Lower leg skin (tissue), 4 donors: Measurements from ENCODE around the gene NMT2. TPM values are rescaled to one million over a fixed set of nuclear protein-coding genes. Genes with fewer than 3 reads are reported as not detected.

ENCODE experiments used
- DNase-seq, 2 donors: peaks; one replicate each; pipeline ENCODE4 v3.0.0-alpha.2; 2019; ENCODE audit warnings: low spot score in 2 of 2
- H3K4me3 ChIP-seq: fragments of 200-600 bp; sonication (generic); 2 replicates; pipeline ENCODE4 v1.5.1; 2017; ENCODE audit warnings: mild to moderate bottlenecking, low read depth; ENCODE audit not compliant: poor library complexity, severe bottlenecking
- POLR2A ChIP-seq, 2 donors: fragments of 450-650 bp; IDR thresholded peaks; one replicate each; pipeline ENCODE4 v1.6.1; 2016 to 2017; ENCODE audit warnings: antibody characterized with exemption in 2 of 2, mild to moderate bottlenecking in 1 of 2, moderate library complexity in 1 of 2
- WGBS, 2 donors: methylation state at CpG; one replicate each; pipeline ENCODE4 v1.1.5; 2018; 5-methylcytosine and 5-hydroxymethylcytosine counted together
- intact Hi-C: fragments of 100-400 bp; cut with DNase I; formaldehyde crosslinking; loops from one replicate; pipeline ENCODE4 v1.15.0; 2023; ENCODE audit warnings: low total_unique reads
- total RNA-seq, 4 donors: library from RNA; depleted of rRNA; stranded (reverse); fragments of >200 nt; gene quantifications; one replicate each; pipeline ENCODE4 v1.1.0, GENCODE V29; 2016
- TF ChIP-seq, protein P1 (sequence below), 3 donors: fragments of 450-650 bp; IDR thresholded peaks; one replicate each; pipeline ENCODE4 v1.5.1; 2016; ENCODE audit warnings: antibody characterized with exemption in 3 of 3, mild to moderate bottlenecking in 3 of 3, moderate library complexity in 2 of 3

The NMT2 gene
- total RNA-seq, 4 donors from 2014 or later = 15.9 to 23.4 (median 20.9) TPM

DNA sequence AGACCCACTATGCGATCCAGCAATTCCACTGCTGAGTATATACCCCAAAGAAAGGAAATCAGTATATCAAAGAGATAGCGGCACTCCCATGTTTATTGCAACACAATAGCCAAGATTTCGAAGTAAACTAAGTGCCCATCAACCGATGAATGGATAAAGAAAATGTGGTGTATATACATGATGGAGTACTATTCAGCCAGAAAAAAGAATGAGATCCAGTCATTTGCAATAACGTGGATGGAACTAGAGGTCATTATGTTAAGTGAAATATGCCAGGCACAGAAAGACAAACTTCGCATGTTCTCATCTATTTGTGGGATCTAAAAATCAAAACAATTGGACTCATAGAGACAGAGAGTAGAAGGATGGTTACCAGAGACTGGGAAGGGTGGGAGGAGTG is 7.1 kb upstream of the NMT2 start:
- H3K4me3 ChIP-seq = no peak overlapping the region
- WGBS, 2 donors = 90 to 96% methylated on average over 6 of the region's 6 CpGs
- DNase-seq = no peak
- intact Hi-C loops = no loop called here
- TF ChIP-seq, protein P1, sequence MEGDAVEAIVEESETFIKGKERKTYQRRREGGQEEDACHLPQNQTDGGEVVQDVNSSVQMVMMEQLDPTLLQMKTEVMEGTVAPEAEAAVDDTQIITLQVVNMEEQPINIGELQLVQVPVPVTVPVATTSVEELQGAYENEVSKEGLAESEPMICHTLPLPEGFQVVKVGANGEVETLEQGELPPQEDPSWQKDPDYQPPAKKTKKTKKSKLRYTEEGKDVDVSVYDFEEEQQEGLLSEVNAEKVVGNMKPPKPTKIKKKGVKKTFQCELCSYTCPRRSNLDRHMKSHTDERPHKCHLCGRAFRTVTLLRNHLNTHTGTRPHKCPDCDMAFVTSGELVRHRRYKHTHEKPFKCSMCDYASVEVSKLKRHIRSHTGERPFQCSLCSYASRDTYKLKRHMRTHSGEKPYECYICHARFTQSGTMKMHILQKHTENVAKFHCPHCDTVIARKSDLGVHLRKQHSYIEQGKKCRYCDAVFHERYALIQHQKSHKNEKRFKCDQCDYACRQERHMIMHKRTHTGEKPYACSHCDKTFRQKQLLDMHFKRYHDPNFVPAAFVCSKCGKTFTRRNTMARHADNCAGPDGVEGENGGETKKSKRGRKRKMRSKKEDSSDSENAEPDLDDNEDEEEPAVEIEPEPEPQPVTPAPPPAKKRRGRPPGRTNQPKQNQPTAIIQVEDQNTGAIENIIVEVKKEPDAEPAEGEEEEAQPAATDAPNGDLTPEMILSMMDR (IDR thresholded peaks at IDR 0.05) = no peak
- TF ChIP-seq POLR2A (IDR thresholded peaks at IDR 0.05) = no peak

DNA sequence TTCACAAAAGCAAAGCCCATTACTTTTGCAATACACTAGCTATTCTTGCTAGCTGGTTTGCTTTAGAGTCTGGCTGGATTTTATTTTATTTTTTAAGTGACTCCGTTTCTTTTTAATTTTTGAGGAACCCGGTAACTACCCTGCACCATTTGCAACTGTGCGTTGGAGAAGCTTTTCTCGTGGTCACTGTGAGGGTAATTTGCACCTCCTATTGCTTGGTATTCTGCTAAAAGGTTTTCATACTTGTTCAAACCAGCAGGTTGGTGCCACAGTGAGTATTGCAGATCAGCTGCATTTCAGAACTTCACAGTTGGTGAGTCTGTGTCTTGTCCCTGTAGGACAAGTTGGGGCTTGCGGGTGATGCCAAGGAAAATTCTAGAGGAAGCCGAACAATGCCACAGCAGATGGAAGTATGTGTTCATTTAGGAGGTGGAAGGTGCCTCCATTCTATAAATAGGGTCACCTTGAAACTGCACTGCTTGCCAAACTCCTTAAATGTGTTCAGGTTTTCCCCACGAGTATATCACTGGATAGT is 3.9 kb upstream of the NMT2 start:
- TF ChIP-seq POLR2A (IDR thresholded peaks at IDR 0.05) = no peak
- TF ChIP-seq, protein P1 (IDR thresholded peaks at IDR 0.05) = no peak
- DNase-seq = peak in 1 of 2 donors; percentile 24
- intact Hi-C loops = no loop called here
- WGBS, 2 donors = 72 to 77% methylated on average over 7 of the region's 7 CpGs
- H3K4me3 ChIP-seq = no peak overlapping the region

DNA sequence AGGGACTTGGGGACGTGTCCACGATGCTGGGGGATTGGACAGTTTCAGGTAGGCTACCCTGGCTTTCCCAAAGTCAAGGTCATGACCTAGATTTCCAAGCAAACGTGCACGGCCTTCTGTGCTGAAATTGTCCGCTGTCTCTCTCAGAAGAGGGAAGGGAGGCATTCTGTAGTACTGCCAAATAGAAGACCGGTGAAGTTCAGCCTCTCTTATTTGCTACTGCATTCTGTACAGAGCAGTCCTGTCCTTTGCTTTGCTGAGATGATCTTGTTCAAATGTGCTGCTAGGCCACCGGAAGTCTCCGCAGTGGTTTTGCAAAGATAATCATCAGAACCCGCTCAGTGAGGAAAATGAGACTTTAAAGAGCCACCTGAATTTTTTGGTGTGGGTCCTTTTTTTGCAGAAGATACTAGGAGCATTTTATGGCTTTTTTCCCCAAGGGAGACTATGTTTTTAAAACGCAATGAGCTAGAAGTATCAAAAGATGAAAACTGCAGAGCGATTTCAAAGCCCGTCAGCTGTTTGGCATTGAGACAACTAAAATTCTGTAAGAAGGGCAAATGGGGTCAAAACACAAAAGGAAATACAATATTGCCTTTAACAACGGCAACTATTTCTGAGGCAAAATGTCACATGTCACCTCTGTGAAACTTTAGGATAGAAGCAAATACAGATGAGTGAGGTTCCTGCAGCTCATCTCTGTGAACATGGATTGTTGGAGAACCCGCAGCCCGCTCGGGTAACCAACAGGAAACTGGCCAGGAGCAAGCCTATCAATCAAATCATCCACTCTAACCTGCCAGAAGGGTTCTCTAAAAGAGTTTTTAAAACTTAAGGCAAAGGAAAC is 1.3 kb upstream of the NMT2 start:
- TF ChIP-seq, protein P1 (IDR thresholded peaks at IDR 0.05) = no peak
- no peak for TF ChIP-seq POLR2A (IDR thresholded peaks at IDR 0.05)
- WGBS, 2 donors = 51 to 53% methylated on average over 16 of the region's 16 CpGs
- intact Hi-C loops = loop anchor here (5.0 kb wide), 1 partner anchor 332 kb away; the partner anchor contains the start of genes CDNF, HSPA14 and MSANTD7
- peak; percentile 21 to 76 for DNase-seq
- no peak overlapping the region for H3K4me3 ChIP-seq

DNA sequence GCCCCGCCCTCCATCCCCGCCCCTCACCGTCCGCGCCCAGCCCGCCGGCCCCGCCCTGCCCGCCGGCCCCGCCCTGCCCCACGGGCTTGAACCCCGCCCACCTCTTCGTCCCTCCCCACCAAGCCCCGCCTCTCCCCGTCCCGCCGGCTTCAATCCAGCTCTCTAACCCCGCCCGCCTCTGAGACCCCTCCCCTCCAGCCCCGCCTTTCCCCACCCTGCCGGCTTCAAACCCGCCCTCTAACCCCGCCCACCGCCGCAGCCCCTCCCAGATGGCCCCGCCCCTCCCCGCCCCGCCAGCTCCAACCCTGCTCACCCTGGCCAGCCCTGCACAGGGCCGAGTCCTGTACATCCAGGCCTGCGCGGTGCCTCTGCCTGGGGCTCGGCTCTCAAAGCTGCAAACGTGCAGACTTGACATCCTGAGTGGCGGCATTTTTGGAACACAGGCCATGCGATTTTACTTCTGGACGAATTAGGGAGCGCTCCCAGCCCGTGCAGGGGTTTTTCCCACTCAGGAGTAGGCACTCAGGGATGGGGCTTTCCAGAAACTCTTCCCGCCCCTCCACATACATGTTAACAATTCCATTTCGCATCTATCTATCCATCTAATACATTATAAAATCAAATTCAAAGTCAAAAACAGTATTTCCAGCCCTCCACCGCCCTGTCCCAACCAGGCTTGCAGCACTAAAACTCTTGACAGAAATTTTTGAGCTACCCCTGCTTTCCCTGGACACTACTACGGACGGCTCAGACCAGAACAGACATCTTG is 477 bp upstream of the NMT2 start:
- intact Hi-C loops = loop anchor here (5.0 kb wide), 1 partner anchor 332 kb away; the partner anchor contains the start of genes CDNF, HSPA14 and MSANTD7
- 19 to 23% methylated on average over 20 to 22 of the region's 44 CpGs for WGBS, 2 donors
- peak; percentile 94 to 99 for DNase-seq
- H3K4me3 ChIP-seq = no peak overlapping the region
- no peak for TF ChIP-seq POLR2A (IDR thresholded peaks at IDR 0.05)
- TF ChIP-seq, protein P1 (IDR thresholded peaks at IDR 0.05) = no peak

DNA sequence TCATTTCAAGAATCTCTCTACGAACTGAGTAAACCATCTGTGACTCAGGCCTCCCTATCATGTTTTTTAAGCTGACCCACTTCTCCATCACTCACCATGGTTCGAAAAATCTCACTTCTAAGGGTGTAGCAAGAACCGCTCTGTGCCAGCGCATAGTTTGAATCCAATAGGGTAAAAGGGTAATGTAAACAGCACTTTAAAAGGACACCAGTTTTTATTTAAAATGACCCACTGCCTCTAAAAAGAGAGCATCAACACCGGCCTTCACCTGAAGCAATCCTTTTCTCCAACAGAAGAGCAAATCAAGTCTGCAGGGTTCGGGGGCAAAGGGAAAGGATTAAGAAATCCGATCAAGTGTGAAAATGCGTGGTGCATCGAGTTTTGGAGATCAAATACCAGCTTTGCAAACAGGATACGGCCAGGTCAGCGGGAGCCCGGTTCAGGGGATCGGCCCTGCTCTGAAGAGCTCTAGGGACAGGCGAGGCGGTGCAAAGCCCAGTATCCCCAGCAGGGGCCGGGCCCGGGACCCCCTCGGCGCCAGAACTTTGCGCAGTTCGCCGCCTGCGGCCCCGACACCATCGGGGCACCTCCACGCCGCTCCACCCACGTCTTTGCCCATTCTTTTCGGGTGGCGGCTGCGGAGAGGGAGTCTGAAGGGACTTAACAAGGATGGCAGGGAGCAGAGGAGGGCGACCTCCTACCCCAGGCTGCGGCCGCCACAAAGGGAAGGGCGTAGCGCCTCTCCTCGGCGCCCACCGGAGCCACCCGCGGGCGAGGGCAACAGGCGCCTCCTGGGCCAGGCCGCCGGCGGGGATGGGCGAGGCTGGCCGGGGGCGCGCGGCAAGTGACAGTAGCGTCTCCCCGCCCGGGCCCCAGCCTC is 842 bp downstream of the NMT2 start:
- WGBS, 2 donors = 2 to 3% methylated on average over 32 to 41 of the region's 54 CpGs
- peak overlapping the region; percentile 57 for H3K4me3 ChIP-seq
- DNase-seq = peak; percentile 38 to 88
- intact Hi-C loops = loop anchor here (5.0 kb wide), 1 partner anchor 330 kb away; the partner anchor contains the start of genes CDNF, HSPA14 and MSANTD7
- TF ChIP-seq, protein P1 (IDR thresholded peaks at IDR 0.05) = no peak
- no peak for TF ChIP-seq POLR2A (IDR thresholded peaks at IDR 0.05)
